ENCODE measurements around the gene KCNE5. TPM values are rescaled to one million over a fixed set of nuclear protein-coding genes. Genes with fewer than 3 reads are reported as not detected.
"Not testable (repeated sequence)": the region's sequence is repeated elsewhere in the genome, so short reads cannot be mapped to it uniquely, and the experiment has no call there.

The KCNE5 gene, protein sequence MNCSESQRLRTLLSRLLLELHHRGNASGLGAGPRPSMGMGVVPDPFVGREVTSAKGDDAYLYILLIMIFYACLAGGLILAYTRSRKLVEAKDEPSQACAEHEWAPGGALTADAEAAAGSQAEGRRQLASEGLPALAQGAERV
- polyA plus RNA-seq (2013, experiment 1 of 2), result 0.66 TPM
- polyA plus RNA-seq (2013, experiment 2 of 2), result 0.35 TPM

DNA sequence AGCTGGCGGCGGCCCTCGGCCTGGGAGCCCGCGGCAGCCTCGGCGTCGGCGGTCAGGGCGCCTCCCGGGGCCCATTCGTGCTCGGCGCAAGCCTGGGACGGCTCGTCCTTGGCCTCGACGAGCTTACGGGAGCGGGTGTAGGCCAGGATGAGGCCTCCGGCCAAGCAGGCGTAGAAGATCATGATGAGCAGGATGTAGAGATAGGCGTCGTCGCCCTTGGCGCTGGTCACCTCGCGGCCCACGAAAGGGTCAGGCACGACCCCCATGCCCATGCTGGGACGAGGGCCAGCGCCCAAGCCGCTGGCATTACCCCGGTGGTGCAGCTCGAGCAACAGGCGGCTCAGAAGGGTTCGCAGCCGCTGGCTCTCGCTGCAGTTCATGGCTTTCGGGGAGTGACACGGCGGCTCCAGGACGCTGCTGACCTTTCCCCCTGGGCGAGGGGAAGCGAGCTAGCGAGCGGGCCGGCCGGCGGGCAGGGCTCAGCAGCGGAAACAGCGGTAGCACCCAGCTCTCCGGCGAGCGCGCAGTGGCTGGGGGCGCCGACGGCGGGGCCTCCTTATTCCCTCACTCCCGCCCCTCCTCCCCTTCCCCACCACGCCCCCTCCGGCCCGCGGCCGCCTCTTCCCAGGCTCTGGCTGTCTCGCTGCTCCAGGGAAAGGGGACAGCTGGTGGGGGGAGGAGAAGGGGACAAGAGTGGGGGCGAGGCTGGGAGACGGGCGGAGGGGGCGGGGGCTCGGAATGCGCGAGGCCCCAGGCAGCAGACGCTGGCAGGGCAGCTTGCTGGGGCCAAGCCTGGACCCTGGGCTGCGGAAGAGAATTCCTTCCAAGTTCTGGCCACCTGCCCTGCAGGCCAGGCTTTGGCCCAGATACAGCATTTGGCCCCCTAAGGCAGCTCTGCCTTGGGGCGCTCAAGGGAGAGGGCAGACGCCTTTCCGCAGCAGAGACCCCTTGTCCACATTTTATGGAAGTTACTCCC lies at the start of gene KCNE5:
KCNE5 (minus strand) TSS at position 532 of the 976 bp plus-strand sequence; CDS start at position 380, 152 bp downstream.
- Histone ChIP-seq H3K36me3 (ENCODE audit: control insufficient read depth, insufficient read depth, low read length) (no peaks in the 10 kb centered on the region), H3K4me1 (ENCODE audit: control insufficient read depth, insufficient read depth, low read length, poor library complexity, severe bottlenecking) (no peaks in the 10 kb centered on the region), H3K9me3 (ENCODE audit: control insufficient read depth, low read length) (no peaks in the 10 kb centered on the region), H3K27ac (ENCODE audit: low read depth, low read length, severe bottlenecking) (no peak within 1 kb of the TSS), H3K4me3 (ENCODE audit: extremely low read depth, insufficient read depth, low read length, poor library complexity, severe bottlenecking) (no peak within 1 kb of the TSS)
- 54 to 62% methylated on average over 19 to 25 of the region's 79 CpGs for WGBS, 2 experiments (ENCODE audit: insufficient coverage in 2 of 2)

DNA sequence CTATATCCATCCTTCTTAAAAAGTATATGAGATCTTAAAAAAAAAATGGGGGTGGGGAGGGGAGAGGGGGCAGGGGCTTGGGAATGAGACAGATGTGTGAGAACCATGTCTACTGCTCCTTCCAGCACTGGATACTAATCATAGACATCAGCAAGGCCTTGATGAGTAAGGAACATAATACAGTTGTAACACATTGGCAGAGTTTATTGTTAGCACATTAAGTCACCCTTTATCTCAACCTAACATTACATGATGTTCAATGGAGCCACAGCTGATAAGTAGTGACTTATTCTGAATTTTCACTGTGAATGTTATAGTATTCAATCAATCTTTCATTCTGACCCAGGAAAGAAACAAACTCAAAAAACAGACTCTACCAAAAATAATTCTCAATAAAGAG lies 47.3 kb upstream of the KCNE5 start:
- peaks cover 47% of the 10 kb centered on the region for H3K36me3 ChIP-seq (ENCODE audit: control insufficient read depth, insufficient read depth, low read length)
- H3K9me3 ChIP-seq (ENCODE audit: control insufficient read depth, low read length), result no peaks in the 10 kb centered on the region
- no peak overlapping the region for H3K27ac ChIP-seq (ENCODE audit: low read depth, low read length, severe bottlenecking)
- no peak overlapping the region for H3K4me3 ChIP-seq (ENCODE audit: extremely low read depth, insufficient read depth, low read length, poor library complexity, severe bottlenecking)
- H3K4me1 ChIP-seq (ENCODE audit: control insufficient read depth, insufficient read depth, low read length, poor library complexity, severe bottlenecking), result no peaks in the 10 kb centered on the region

DNA sequence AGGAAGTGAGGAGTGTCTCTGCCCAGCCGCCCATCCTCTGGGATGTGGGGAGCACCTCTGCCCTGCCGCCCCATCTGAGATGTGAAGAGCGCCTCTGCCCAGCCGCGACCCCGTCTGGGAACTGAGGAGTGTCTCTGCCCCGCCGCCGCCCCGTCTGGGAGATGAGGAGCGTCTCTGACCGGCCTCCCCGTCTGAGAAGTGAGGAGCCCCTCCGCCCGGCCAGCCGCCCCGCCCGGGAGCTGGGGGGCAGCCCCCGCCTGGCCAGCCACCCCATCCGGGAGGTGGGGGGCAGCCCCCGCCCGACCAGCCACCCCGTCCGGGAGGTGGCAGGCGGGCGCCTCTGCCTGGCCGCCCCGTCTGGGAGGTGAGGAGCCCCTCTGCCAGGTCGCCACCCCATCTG lies 46.2 kb upstream of the KCNE5 start:
- not testable (repeated sequence) for H3K4me1 ChIP-seq (ENCODE audit: control insufficient read depth, insufficient read depth, low read length, poor library complexity, severe bottlenecking); H3K4me3 ChIP-seq (ENCODE audit: extremely low read depth, insufficient read depth, low read length, poor library complexity, severe bottlenecking); H3K27ac ChIP-seq (ENCODE audit: low read depth, low read length, severe bottlenecking); H3K9me3 ChIP-seq (ENCODE audit: control insufficient read depth, low read length)
- peaks cover 43% of the 10 kb centered on the region for H3K36me3 ChIP-seq (ENCODE audit: control insufficient read depth, insufficient read depth, low read length)
- 100% methylated on average over 1 to 2 of the region's 29 CpGs for WGBS, 2 experiments (ENCODE audit: insufficient coverage in 2 of 2)

DNA sequence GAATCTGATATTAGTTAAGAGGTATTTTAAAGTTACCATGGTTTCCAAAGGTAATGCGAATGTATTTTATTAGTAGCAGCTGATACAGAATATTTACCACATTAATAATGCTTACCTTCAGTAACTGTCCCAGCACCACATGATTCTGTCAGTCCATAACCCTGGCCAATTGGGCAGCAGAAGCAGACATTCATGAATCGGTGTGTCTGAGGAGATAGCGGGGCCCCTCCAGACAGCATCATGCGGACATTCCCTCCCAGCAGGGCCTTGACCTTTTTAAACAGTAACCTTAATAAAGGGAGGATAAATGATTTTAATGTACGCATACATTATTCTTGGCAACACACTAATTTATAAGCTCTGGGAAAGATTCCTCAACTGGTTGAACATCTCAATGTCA lies 43.0 kb upstream of the KCNE5 start:
- peaks cover 38% of the 10 kb centered on the region for H3K36me3 ChIP-seq (ENCODE audit: control insufficient read depth, insufficient read depth, low read length)

DNA sequence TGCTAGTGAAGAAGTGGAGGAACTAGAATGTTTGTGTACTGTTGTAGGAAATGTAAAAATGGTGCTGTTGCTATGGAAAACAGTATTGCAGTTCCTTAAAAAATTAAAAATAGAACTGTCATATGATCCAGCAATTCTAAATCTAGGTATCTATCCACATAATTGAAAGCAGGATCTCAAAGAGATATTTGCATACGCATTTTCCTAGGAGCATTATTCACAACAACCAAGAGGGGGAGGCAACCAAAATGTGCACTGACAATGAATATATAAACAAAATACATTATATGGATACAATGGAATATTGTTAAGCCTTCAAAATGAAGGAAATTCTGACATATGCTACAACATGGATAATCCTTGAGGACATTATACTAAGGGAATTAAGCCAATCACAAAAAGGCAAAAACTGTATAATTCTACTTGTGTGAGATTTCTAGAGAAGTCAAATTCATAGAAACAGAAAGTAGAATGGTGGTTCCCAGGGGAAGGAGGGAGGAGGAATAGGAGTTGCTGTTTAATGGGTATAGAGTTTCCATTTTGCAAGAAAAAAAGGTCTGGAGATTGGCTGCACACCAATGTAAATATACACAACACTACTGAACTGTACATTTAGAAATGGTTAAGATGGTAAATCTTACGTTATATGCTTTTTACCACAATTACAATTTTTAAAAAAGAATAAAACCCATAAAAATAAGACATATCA lies 35.6 kb upstream of the KCNE5 start:
- Histone ChIP-seq H3K4me1 (ENCODE audit: control insufficient read depth, insufficient read depth, low read length, poor library complexity, severe bottlenecking) (no peaks in the 10 kb centered on the region), H3K4me3 (ENCODE audit: extremely low read depth, insufficient read depth, low read length, poor library complexity, severe bottlenecking) (no peak overlapping the region), H3K9me3 (ENCODE audit: control insufficient read depth, low read length) (no peaks in the 10 kb centered on the region), H3K27ac (ENCODE audit: low read depth, low read length, severe bottlenecking) (no peak overlapping the region), H3K36me3 (ENCODE audit: control insufficient read depth, insufficient read depth, low read length) (peaks cover 50% of the 10 kb centered on the region)
- no CpG with 5 or more reads among the region's 2 CpGs for WGBS, 2 experiments (ENCODE audit: insufficient coverage in 2 of 2)

More for the DNA sequence above, 43.0 kb upstream of the KCNE5 start:
- Histone ChIP-seq H3K9me3 (ENCODE audit: control insufficient read depth, low read length) (no peaks in the 10 kb centered on the region), H3K27ac (ENCODE audit: low read depth, low read length, severe bottlenecking) (no peak overlapping the region), H3K4me1 (ENCODE audit: control insufficient read depth, insufficient read depth, low read length, poor library complexity, severe bottlenecking) (no peaks in the 10 kb centered on the region), H3K4me3 (ENCODE audit: extremely low read depth, insufficient read depth, low read length, poor library complexity, severe bottlenecking) (no peak overlapping the region)
- no CpG with 5 or more reads among the region's 5 CpGs for WGBS, 2 experiments (ENCODE audit: insufficient coverage in 2 of 2)

DNA sequence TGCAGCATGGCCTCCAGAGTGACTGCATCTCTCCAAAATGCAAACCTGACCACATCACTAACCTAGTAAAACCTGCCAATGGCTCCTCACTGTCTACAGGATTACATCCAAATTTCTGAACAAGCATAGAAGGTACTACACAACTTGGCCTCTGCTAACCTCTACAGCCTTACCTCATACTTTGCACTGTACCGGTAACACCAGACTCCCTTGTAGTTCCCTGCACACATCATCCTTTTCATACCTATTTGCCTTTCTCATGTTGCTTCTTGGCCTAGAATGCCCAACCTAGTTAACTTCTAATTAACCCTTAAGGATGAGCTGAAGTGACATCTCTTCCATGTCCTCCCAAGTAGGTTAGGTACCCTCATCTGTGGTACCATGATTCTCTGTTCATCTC lies 33.4 kb upstream of the KCNE5 start:
- H3K36me3 ChIP-seq (ENCODE audit: control insufficient read depth, insufficient read depth, low read length), result peaks cover 42% of the 10 kb centered on the region
- H3K4me1 ChIP-seq (ENCODE audit: control insufficient read depth, insufficient read depth, low read length, poor library complexity, severe bottlenecking), result no peaks in the 10 kb centered on the region
- H3K9me3 ChIP-seq (ENCODE audit: control insufficient read depth, low read length), result no peaks in the 10 kb centered on the region
- WGBS, 2 experiments (ENCODE audit: insufficient coverage in 2 of 2), result 100% methylated on average over 1 of the region's 1 CpG
- no peak overlapping the region for H3K4me3 ChIP-seq (ENCODE audit: extremely low read depth, insufficient read depth, low read length, poor library complexity, severe bottlenecking)
- no peak overlapping the region for H3K27ac ChIP-seq (ENCODE audit: low read depth, low read length, severe bottlenecking)

DNA sequence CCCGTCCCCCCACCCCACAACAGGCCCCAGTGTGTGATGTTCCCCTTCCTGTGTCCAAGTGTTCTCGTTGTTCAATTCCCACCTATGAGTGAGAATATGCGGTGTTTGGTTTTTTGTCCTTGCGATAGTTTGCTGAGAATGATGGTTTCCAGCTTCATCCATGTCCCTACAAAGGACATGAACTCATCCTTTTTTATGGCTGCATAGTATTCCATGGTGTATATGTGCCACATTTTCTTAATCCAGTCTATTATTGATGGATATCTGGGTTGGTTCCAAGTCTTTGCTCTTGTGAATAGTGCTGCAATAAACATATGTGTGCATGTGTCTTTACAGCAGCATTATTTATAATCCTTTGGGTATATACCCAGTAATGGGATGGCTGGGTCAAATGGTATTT lies 32.4 kb upstream of the KCNE5 start:
- WGBS, 2 experiments (ENCODE audit: insufficient coverage in 2 of 2), result no CpG with 5 or more reads among the region's 4 CpGs
- H3K4me1 ChIP-seq (ENCODE audit: control insufficient read depth, insufficient read depth, low read length, poor library complexity, severe bottlenecking); H3K9me3 ChIP-seq (ENCODE audit: control insufficient read depth, low read length); H3K27ac ChIP-seq (ENCODE audit: low read depth, low read length, severe bottlenecking); H3K4me3 ChIP-seq (ENCODE audit: extremely low read depth, insufficient read depth, low read length, poor library complexity, severe bottlenecking): not testable (repeated sequence)
- peaks cover 37% of the 10 kb centered on the region for H3K36me3 ChIP-seq (ENCODE audit: control insufficient read depth, insufficient read depth, low read length)

DNA sequence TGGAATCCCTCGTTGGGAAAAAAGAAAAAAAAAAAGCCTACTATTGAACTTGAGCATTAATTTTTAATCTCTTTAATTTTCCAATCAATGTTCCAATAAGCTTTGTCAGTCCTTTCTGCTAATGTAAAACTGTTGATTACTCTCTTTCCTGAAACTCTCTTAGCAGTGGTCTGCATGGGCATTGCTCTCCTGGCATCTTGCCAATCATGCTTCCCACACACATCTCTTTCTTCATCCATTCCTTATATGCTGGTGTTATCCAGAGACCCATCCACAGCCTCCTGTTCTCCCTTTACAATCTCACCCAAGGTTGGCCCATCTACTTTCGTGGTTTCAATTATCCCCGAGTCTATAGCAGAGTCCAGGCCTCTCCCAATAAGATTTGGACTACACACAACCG lies 31.8 kb upstream of the KCNE5 start:
- no peaks in the 10 kb centered on the region for H3K9me3 ChIP-seq (ENCODE audit: control insufficient read depth, low read length)
- 100% methylated on average over 1 of the region's 4 CpGs; no CpG with 5 or more reads in 1 of the 2 experiments for WGBS, 2 experiments (ENCODE audit: insufficient coverage in 2 of 2)
- no peak overlapping the region for H3K4me3 ChIP-seq (ENCODE audit: extremely low read depth, insufficient read depth, low read length, poor library complexity, severe bottlenecking)
- H3K36me3 ChIP-seq (ENCODE audit: control insufficient read depth, insufficient read depth, low read length), result peaks cover 31% of the 10 kb centered on the region
- no peaks in the 10 kb centered on the region for H3K4me1 ChIP-seq (ENCODE audit: control insufficient read depth, insufficient read depth, low read length, poor library complexity, severe bottlenecking)
- no peak overlapping the region for H3K27ac ChIP-seq (ENCODE audit: low read depth, low read length, severe bottlenecking)

DNA sequence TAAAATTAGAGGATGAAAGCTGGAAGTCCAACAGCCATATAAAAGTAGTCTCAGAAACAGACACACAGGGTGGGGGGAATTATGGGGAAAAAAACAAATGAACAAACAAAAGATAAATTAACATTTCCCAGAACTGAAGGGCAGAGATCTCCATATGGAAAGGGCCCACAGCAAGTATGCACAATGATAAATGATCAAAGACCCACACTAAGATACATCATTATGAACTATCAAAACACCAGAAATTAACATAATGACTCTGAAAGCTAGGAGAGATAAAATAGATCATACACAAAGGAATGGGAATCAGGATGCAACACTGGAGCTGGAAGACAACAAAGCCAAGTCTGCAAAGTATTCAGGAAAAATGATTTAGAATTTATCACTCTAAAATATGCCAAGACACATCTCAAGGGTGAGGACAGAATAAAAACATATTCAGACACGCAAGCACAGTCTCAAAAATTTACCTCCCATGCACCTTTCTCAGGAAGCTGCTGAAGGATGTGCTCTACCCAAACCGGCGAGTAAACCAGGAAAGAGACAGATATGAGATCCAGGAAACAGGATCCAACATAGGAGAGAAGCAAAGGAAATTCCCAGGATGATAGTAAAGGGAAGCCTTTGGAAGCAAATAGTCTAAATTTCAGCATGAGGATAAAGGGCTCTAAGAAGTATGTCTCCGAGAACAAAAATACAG lies 30.7 kb upstream of the KCNE5 start:
- H3K9me3 ChIP-seq (ENCODE audit: control insufficient read depth, low read length), result no peaks in the 10 kb centered on the region
- no CpG with 5 or more reads among the region's 4 CpGs for WGBS, 2 experiments (ENCODE audit: insufficient coverage in 2 of 2)
- peaks cover 30% of the 10 kb centered on the region for H3K36me3 ChIP-seq (ENCODE audit: control insufficient read depth, insufficient read depth, low read length)
- H3K4me1 ChIP-seq (ENCODE audit: control insufficient read depth, insufficient read depth, low read length, poor library complexity, severe bottlenecking), result no peaks in the 10 kb centered on the region
- H3K27ac ChIP-seq (ENCODE audit: low read depth, low read length, severe bottlenecking), result no peak overlapping the region
- no peak overlapping the region for H3K4me3 ChIP-seq (ENCODE audit: extremely low read depth, insufficient read depth, low read length, poor library complexity, severe bottlenecking)

DNA sequence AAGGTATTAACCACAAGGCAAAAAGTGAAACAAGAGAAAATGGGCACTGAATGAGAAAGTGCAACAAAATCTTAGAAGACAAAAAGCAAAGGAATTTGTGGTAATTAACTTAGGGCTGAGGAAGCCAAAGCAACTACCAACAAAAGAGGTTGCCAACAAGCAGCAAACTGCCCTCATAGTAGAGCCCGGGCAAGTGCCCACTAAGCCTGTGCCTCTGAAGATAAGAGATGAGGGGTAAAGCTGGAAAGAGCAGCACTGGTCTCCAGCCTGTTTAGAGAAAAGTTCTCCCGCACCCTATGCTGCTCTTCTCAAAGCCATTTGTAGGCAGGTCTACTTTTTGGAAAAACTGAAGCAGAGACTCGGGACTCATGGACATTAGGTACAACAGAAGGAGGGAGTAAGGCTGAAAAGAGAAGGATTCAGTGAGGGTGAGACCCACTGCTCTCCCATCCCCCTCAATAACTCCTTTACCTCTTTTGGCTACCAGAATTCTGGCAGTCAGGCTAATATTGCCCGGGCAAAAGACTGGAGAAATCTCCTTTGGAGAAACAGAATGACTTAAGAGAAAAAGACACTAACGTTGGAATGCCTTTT lies 29.6 kb upstream of the KCNE5 start:
- 100% methylated on average over 1 to 2 of the region's 5 CpGs for WGBS, 2 experiments (ENCODE audit: insufficient coverage in 2 of 2)
- no peak overlapping the region for H3K27ac ChIP-seq (ENCODE audit: low read depth, low read length, severe bottlenecking)
- no peak overlapping the region for H3K4me3 ChIP-seq (ENCODE audit: extremely low read depth, insufficient read depth, low read length, poor library complexity, severe bottlenecking)
- no peaks in the 10 kb centered on the region for H3K4me1 ChIP-seq (ENCODE audit: control insufficient read depth, insufficient read depth, low read length, poor library complexity, severe bottlenecking)
- H3K9me3 ChIP-seq (ENCODE audit: control insufficient read depth, low read length), result no peaks in the 10 kb centered on the region
- peaks cover 23% of the 10 kb centered on the region for H3K36me3 ChIP-seq (ENCODE audit: control insufficient read depth, insufficient read depth, low read length)

Measured in mesodermal cell (in vitro differentiated cells).